Adrenal gland (tissue), 12 donors: ENCODE results near the gene LHX1. TPM values are rescaled to one million over a fixed set of nuclear protein-coding genes. Genes with fewer than 3 reads are reported as not detected.

ENCODE experiments used
- DNase-seq, 7 donors: peaks; one replicate each; pipeline ENCODE4 v3.0.0-alpha.2; 2019 to 2020
- H3K27ac ChIP-seq, 5 donors: fragments of 200-600 bp; sonication (generic) in 4 of 5; 1 replicate in 3 of 5; 2 replicates in 2 of 5; pipeline versions ENCODE4 v1.5.1 to v1.8.0; 2016 to 2020; ENCODE audit warnings: mild to moderate bottlenecking in 1 of 5
- H3K27me3 ChIP-seq: fragments of 200-600 bp; 2 replicates; pipeline ENCODE4 v1.8.0; 2021
- H3K36me3 ChIP-seq, 2 donors: fragments of 200-600 bp; replicated peaks in 1 of 2; 1 replicate in 1 of 2; 2 replicates in 1 of 2; pipeline versions ENCODE4 v1.5.1 to v1.8.0; 2018 to 2022
- H3K4me1 ChIP-seq, 2 donors: fragments of 200-600 bp; replicated peaks in 1 of 2; 1 replicate in 1 of 2; 2 replicates in 1 of 2; pipeline versions ENCODE4 v1.5.1 to v1.8.0; 2018 to 2021
- H3K4me3 ChIP-seq, 4 donors: fragments of 200-600 bp; sonication (generic) in 3 of 4; one replicate each; pipeline ENCODE4 v1.5.1; 2016 to 2018
- H3K9me3 ChIP-seq, 3 donors: fragments of 200-600 bp; sonication (generic) in 1 of 3; replicated peaks in 1 of 3; 1 replicate in 2 of 3; 2 replicates in 1 of 3; pipeline versions ENCODE4 v1.5.1 to v1.8.0; 2016 to 2021
- POLR2A ChIP-seq, 2 donors: fragments of 450-650 bp; IDR thresholded peaks; one replicate each; pipeline ENCODE4 v1.6.1; 2017; ENCODE audit warnings: antibody characterized with exemption in 2 of 2, mild to moderate bottlenecking in 2 of 2, moderate library complexity in 1 of 2
- WGBS, 4 donors: extraction: QIAGEN DNeasy Blood & Tissue Kit in 2 of 4; methylation state at CpG; one replicate each; pipeline versions ENCODE4 v1.1.5 to v1.1.7; 2013 to 2017; 5-methylcytosine and 5-hydroxymethylcytosine counted together
- intact Hi-C, 2 donors: fragments of 100-400 bp; cut with DNase I; formaldehyde crosslinking; loops; one replicate each; pipeline versions ENCODE4 v1.14.1 to v1.15.0; 2022 to 2023
- polyA plus RNA-seq, 3 donors: library from polyadenylated mRNA; stranded (reverse); fragments of 200-250 nt in 2 of 3; fragments of 350-450 nt in 1 of 3; fragmentation: Illumina TruSeq in 1 of 3; extraction: RNeasy Lipid Tissue Mini Kit (QIAGEN cat#74804) in 1 of 3; gene quantifications; one replicate each; pipeline ENCODE4 v1.2.3, GENCODE V29; 2013 to 2014
- total RNA-seq, 9 donors: library from RNA; depleted of rRNA in 4 of 9; stranded (reverse); fragments of >200 nt in 4 of 9; fragments of 120-200 nt in 1 of 9; fragmentation: NEBNext Ultra II Directional in 1 of 9; extraction: Animal tissue kit (Norgen Biotek cat#: 25700) in 1 of 9; gene quantifications; one replicate each; pipeline versions ENCODE4 v1.1.0 to v1.2.4, GENCODE V29; 2013 to 2023
- TF ChIP-seq, protein P1 (sequence below), 6 experiments: fragments of 450-650 bp in 4 of 6; fragments of 200-600 bp in 2 of 6; sonication (generic) in 1 of 6; IDR thresholded peaks; 1 replicate in 5 of 6; 2 replicates in 1 of 6; pipeline versions ENCODE4 v1.5.1 to v1.8.0; 2016 to 2021; ENCODE audit warnings: antibody characterized with exemption in 6 of 6, mild to moderate bottlenecking in 2 of 6, moderate library complexity in 1 of 6
- donor health status: healthy with polysubstance abuse.
- donor health status: Bipolar disorder and iron deficiency.
- donor health status: DM: yes; HTN: yes; CAD: no.
- donor health status: DM: no; HTN: no; CAD: no.
- donor health status: DM: no; HTN: no; CAD: no.
- donor health status: DM: yes; HTN: yes; CAD: no.

LHX1 gene
- total and polyA plus RNA-seq, 12 donors = not detected

DNA sequence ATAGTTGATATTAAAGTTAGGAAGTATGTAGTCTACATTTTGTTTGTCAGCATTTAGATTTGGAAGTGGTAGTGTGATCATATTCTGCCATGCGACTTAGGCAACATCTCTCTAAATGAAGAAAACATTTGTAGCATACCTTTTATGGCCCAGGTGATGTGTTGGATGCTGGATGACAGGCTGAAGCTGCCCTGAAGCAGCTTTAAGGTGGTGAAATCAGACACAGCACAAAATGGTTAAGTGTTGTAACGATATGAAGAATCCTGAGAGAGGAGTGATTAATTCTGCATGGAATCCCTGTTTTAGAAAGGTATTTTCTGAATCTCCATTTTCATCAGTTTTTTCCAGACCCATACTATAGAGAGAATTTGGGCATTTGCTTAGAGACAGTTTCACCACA lies 39.8 kb downstream of the LHX1 start:
- no peaks in the 10 kb centered on the region for H3K36me3 ChIP-seq
- no peaks in the 10 kb centered on the region for H3K27me3 ChIP-seq
- H3K4me3 ChIP-seq = no peak overlapping the region
- no peak for DNase-seq
- intact Hi-C loops = no loop called here
- H3K4me1 ChIP-seq = peaks cover 7 to 26% of the 10 kb centered on the region in 2 donors
- H3K9me3 ChIP-seq = no peaks in the 10 kb centered on the region
- TF ChIP-seq, protein P1, sequence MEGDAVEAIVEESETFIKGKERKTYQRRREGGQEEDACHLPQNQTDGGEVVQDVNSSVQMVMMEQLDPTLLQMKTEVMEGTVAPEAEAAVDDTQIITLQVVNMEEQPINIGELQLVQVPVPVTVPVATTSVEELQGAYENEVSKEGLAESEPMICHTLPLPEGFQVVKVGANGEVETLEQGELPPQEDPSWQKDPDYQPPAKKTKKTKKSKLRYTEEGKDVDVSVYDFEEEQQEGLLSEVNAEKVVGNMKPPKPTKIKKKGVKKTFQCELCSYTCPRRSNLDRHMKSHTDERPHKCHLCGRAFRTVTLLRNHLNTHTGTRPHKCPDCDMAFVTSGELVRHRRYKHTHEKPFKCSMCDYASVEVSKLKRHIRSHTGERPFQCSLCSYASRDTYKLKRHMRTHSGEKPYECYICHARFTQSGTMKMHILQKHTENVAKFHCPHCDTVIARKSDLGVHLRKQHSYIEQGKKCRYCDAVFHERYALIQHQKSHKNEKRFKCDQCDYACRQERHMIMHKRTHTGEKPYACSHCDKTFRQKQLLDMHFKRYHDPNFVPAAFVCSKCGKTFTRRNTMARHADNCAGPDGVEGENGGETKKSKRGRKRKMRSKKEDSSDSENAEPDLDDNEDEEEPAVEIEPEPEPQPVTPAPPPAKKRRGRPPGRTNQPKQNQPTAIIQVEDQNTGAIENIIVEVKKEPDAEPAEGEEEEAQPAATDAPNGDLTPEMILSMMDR (IDR thresholded peaks at IDR 0.05) = no peak
- TF ChIP-seq POLR2A (IDR thresholded peaks at IDR 0.05) = no peak
- H3K27ac ChIP-seq = no peak overlapping the region
- WGBS, 4 donors = 92 to 95% (median 94%) methylated on average over 2 of the region's 2 CpGs

DNA sequence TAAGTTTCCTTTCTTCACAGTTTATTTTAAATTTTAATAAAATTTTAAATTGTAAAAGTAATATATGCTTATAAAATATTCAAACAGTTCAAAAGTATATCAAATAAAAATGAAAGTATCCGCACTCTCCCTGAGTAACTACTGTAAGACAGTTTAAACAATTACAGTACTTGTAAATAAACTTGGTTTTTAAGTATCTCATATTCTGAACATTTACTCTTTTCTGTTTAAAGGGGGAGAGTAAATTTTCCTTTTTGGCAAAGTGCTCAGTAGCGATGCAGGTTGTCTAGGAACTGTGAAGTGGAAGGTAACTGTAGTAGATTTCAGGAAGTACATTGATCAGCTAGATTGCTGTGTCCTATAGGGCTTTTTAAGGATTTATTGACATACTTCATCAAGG lies 40.3 kb downstream of the LHX1 start:
- 95 to 99% (median 96%) methylated on average over 2 of the region's 2 CpGs for WGBS, 4 donors
- H3K4me3 ChIP-seq = no peak overlapping the region
- TF ChIP-seq, protein P1 (IDR thresholded peaks at IDR 0.05) = no peak
- no peak for TF ChIP-seq POLR2A (IDR thresholded peaks at IDR 0.05)
- no peaks in the 10 kb centered on the region for H3K9me3 ChIP-seq
- no peak overlapping the region for H3K27ac ChIP-seq
- peaks cover 7 to 26% of the 10 kb centered on the region in 2 donors for H3K4me1 ChIP-seq
- intact Hi-C loops = no loop called here
- no peak for DNase-seq
- H3K27me3 ChIP-seq = no peaks in the 10 kb centered on the region
- no peaks in the 10 kb centered on the region for H3K36me3 ChIP-seq

DNA sequence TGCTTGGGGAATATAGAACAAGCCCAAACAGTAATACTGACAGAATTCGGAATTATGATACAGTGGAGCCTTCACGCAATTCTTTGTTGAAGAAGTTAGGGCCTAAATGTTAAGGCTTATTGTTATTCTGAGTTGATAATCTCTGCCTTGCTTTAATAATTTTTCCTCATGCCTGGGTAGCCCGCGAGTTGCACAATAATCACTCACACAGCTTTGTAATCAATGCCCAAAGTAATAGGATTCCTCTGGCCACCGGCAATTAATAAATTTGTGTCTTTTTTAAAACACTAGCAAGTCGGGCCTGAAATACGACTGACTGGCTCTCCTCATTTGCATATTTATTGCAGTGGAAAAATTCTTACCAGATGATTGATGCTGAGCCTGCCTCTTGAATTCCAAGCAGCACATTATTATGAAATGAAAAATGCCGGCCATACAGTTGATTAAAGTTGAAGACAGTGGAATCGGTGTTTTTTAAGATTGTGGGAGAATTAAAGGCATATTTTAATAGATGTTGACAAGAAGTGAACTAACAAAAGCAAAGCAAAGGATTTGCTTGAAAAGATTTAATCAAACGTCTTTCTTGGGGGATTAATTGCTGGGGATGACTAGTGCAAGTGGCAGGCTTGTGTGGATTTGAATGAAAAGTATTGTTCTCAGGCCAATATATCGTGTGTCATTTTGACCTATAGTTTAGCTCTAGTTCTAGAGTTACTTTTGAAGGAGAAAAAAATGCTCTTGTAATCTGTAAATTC lies 41.7 kb downstream of the LHX1 start:
- no peak overlapping the region for H3K4me3 ChIP-seq
- intact Hi-C loops = no loop called here
- no peaks in the 10 kb centered on the region for H3K9me3 ChIP-seq
- TF ChIP-seq, protein P1 (IDR thresholded peaks at IDR 0.05) = no peak
- TF ChIP-seq POLR2A (IDR thresholded peaks at IDR 0.05) = no peak
- peaks cover 7 to 21% of the 10 kb centered on the region in 2 donors for H3K4me1 ChIP-seq
- DNase-seq = no peak
- H3K27ac ChIP-seq = no peak overlapping the region
- H3K27me3 ChIP-seq = no peaks in the 10 kb centered on the region
- no peaks in the 10 kb centered on the region for H3K36me3 ChIP-seq
- WGBS, 4 donors = 65 to 73% (median 71%) methylated on average over 11 of the region's 11 CpGs

DNA sequence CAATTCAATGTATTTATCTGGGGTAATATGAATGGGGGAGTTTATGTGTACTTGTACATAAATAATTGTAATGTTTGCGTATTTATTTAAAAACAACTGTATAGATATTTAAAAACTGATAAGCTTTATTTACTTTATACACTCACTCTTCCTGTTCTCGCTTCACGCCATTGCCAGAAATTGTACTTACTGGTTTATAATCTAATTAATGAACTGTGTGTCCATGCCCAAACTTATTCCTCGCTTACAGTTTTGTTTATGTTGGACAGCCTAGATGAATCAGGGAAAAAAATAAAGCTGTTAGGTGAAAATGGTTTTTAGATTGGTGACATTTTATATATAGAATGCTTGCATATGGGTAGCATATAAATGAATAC lies 42.3 kb downstream of the LHX1 start:
- H3K4me1 ChIP-seq = peaks cover 7 to 21% of the 10 kb centered on the region in 2 donors
- no peaks in the 10 kb centered on the region for H3K9me3 ChIP-seq
- intact Hi-C loops = no loop called here
- TF ChIP-seq POLR2A (IDR thresholded peaks at IDR 0.05) = no peak
- TF ChIP-seq, protein P1 (IDR thresholded peaks at IDR 0.05) = no peak
- no peak for DNase-seq
- no peaks in the 10 kb centered on the region for H3K36me3 ChIP-seq
- no peak overlapping the region for H3K27ac ChIP-seq
- WGBS, 4 donors = 84 to 96% (median 90%) methylated on average over 4 of the region's 4 CpGs
- H3K4me3 ChIP-seq = no peak overlapping the region
- H3K27me3 ChIP-seq = no peaks in the 10 kb centered on the region
